Lower leg skin (tissue), 3 donors: ENCODE results near the gene SLC38A10.

Experiments
- CTCF ChIP-seq, 3 donors: fragments of 450-650 bp; IDR thresholded peaks; one replicate each; pipeline ENCODE4 v1.5.1; 2016; ENCODE audit warnings: antibody characterized with exemption in 3 of 3, mild to moderate bottlenecking in 3 of 3, moderate library complexity in 2 of 3
- POLR2A ChIP-seq, 2 donors: fragments of 450-650 bp; IDR thresholded peaks; one replicate each; pipeline ENCODE4 v1.6.1; 2016 to 2017; ENCODE audit warnings: antibody characterized with exemption in 2 of 2, mild to moderate bottlenecking in 1 of 2, moderate library complexity in 1 of 2

- TF ChIP-seq CTCF (IDR thresholded peaks at IDR 0.05) (no peak), POLR2A (IDR thresholded peaks at IDR 0.05) (no peak)
Measured at GRCh38 chr17:81331527-81332043, 36.5 kb upstream of the SLC38A10 start.
